Ovary (tissue), 3 donors: ENCODE data around the gene ANTXR1.

Source experiments
- POLR2A ChIP-seq: fragments of 450-650 bp; IDR thresholded peaks from one replicate; pipeline ENCODE4 v1.6.1; 2017; ENCODE audit warnings: antibody characterized with exemption, mild to moderate bottlenecking, moderate library complexity
- TF ChIP-seq, protein P1 (sequence below), 3 donors: fragments of 450-650 bp in 2 of 3; fragments of 200-600 bp in 1 of 3; IDR thresholded peaks; one replicate each; pipeline versions ENCODE4 v1.5.1 to v1.8.0; 2016 to 2022; ENCODE audit warnings: antibody characterized with exemption in 3 of 3, mild to moderate bottlenecking in 1 of 3
- donor health status: DM: no; HTN: no; CAD: no.

DNA sequence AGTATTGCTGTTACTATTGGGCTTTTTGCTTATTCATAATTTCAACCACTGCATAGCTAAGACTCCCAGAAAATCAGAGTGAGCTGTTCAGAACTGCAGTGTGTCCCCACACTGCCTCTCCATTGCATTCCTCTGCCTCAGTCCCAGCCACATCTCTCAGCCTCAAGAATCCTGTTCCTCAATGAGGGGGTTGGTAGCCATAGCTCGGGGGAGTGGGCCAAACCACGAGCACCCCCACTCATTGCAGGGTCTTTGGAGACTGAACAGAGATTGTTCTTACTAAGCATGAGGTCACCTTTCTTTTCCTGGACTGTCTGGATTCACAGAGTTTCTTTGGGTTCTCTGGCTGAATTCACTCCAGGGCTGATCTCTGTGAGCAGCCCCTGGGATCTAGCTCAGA, 213.0 kb downstream of the ANTXR1 start:
- TF ChIP-seq, protein P1, sequence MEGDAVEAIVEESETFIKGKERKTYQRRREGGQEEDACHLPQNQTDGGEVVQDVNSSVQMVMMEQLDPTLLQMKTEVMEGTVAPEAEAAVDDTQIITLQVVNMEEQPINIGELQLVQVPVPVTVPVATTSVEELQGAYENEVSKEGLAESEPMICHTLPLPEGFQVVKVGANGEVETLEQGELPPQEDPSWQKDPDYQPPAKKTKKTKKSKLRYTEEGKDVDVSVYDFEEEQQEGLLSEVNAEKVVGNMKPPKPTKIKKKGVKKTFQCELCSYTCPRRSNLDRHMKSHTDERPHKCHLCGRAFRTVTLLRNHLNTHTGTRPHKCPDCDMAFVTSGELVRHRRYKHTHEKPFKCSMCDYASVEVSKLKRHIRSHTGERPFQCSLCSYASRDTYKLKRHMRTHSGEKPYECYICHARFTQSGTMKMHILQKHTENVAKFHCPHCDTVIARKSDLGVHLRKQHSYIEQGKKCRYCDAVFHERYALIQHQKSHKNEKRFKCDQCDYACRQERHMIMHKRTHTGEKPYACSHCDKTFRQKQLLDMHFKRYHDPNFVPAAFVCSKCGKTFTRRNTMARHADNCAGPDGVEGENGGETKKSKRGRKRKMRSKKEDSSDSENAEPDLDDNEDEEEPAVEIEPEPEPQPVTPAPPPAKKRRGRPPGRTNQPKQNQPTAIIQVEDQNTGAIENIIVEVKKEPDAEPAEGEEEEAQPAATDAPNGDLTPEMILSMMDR (IDR thresholded peaks at IDR 0.05) = no peak
- no peak for TF ChIP-seq POLR2A
